GM19397 (cell line): Measurements from ENCODE around the gene STEAP2.

Source experiments
- ATAC-seq: cut with Tn5 transposase; IDR thresholded peaks from one replicate; pipeline ENCODE4 v1.9.1; 2021; ENCODE audit warnings: mild to moderate bottlenecking, moderate library complexity; ENCODE audit not compliant: unreplicated experiment

STEAP2 gene

DNA sequence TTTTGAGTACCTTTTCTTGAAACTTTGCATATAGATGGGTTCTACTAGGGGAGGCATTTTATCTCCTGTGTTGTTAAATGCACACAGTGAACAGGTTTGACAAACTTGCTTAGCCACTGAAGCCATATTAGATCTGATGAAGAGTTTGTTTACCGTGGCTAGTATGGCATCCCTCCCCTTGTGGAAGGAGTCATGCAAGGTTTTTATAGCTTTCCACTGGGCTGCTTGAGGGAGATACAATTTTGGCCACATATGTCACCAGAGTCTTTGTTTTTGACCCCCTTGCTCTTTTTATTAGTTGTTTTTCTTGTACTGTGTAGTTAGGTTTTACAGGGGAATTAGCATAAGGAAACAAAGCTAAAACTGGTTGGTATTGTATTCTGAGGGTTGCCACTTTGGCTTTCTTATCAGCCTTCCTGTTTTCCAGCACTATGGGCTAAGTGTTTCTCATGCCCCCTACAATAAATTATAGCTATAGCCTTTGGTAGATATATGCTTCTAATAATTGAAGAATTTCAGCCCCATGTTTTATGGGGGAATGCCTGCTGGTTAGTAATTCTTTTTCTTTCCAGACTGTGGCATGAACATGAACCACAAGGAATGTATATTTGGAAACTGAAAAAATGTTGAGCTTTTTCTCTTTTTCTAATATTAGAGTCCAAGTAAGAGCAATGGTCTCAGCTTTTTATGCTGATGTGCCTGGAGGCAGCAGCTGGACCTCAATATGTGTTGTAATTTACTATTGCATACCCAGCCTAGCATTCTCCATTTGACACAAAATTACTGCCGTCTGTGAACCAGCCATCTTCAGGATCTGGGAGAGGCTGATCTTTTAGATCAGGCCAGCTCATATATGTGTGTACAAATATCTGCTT lies 18.4 kb upstream of the STEAP2 start:
- ATAC-seq = no peak

- no peak for ATAC-seq
These were observed 16.4 kb upstream of the STEAP2 start for GRCh38 chr7:90194911-90195809.

- no peak for ATAC-seq
These were observed 9.9 kb upstream of the STEAP2 start for GRCh38 chr7:90201500-90202195.

- no peak for ATAC-seq
These were observed 3.6 kb upstream of the STEAP2 start for GRCh38 chr7:90207956-90208355.

DNA sequence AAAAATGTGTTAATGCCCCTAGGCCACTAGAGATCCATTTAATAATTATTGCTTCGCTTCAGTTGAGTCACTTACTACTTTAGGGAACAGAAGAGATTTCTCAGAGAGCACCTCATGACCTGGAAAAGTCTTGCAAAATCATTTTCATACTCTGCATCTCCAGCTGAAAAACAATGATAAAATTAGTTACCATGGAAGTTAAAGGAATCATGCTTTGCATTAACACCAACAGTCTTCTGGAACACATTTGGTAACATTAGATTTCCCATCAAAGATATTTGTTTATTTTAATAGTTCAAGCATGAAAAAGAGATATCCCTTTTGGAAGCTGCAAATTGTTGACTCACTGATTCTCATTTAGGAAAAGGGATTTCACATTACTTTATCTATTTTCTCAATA lies 1.8 kb upstream of the STEAP2 start:
- no peak for ATAC-seq

- ATAC-seq = no peak
These were observed 1.1 kb upstream of the STEAP2 start for GRCh38 chr7:90210475-90210874.

- peak; percentile 8 for ATAC-seq
These were observed 559 bp upstream of the STEAP2 start for GRCh38 chr7:90210981-90211380.

GRCh38 chr7:90212149-90212495 lies 582 bp downstream of the STEAP2 start:
- ATAC-seq = no peak

- no peak for ATAC-seq
These were observed 2.0 kb downstream of the STEAP2 start for GRCh38 chr7:90213521-90213920.

GRCh38 chr7:90216080-90216674 lies 4.6 kb downstream of the STEAP2 start:
- ATAC-seq = no peak

- no peak for ATAC-seq
These were observed 5.2 kb downstream of the STEAP2 start for GRCh38 chr7:90216771-90217170.

GRCh38 chr7:90222390-90222789 lies 10.8 kb downstream of the STEAP2 start:
- no peak for ATAC-seq

- no peak for ATAC-seq
These were observed 11.5 kb downstream of the STEAP2 start for GRCh38 chr7:90222811-90223725.

DNA sequence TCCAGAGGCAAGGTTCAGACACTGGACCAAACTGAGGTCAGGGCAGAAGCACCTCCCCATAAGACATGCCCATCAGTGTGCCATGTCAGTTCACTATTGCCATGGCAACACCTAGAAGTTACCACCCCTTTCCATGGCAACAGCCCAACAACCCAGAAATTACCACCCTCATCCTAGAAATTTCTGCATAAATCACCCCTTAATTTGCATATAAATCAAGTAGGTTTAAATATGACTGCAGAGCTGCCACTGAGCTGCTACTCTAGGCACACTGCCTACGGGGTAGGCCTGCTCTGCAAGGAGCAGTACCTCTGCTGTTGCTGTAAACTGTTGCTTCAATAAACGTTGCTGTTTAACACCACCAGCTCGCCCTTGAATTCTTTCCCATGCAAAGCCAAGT lies 12.7 kb downstream of the STEAP2 start:
- ATAC-seq = no peak

GRCh38 chr7:90225181-90225580 lies 13.6 kb downstream of the STEAP2 start:
- no peak for ATAC-seq

DNA sequence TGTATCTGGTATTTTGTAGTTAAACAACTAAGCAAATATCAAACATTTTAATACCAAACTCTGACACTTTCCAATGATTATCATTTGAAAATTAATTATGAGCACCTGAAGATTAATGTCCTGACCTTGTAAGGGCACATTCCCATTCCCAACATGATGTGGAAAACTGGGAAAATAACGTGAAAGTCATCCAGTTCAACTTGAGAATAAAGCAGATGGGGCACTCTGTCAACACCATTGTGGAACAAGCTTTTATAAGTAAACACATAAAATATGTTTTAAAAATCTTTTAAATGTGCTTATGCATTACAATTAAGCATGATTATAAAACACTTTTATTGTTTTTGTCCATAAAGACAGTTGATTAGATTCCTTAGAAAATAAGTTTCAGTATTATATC lies 14.1 kb downstream of the STEAP2 start:
- ATAC-seq = no peak

DNA sequence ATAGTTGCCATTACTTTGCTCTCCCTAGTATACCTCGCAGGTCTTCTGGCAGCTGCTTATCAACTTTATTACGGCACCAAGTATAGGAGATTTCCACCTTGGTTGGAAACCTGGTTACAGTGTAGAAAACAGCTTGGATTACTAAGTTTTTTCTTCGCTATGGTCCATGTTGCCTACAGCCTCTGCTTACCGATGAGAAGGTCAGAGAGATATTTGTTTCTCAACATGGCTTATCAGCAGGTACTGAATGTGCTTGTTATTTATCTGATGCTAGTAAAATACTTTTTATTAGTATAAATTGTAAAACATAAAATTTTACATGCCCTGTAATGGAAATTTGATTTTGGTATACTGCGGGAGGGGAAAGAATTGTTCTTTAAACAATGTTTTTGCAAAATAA lies 15.7 kb downstream of the STEAP2 start:
- ATAC-seq = no peak

DNA sequence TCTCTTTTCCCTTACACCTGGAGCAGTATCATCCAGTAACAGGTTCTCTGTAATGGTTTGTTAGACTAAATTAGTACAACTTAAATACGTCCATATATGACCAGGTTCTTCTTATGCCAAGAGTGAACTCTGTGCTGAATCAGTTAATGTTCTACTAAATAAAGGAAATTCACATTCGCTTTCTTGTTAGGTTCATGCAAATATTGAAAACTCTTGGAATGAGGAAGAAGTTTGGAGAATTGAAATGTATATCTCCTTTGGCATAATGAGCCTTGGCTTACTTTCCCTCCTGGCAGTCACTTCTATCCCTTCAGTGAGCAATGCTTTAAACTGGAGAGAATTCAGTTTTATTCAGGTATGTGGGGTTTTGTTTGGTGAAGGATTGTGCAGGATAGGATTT lies 18.1 kb downstream of the STEAP2 start:
- ATAC-seq = no peak

- ATAC-seq = no peak
These were observed 19.3 kb downstream of the STEAP2 start for GRCh38 chr7:90230834-90231233.

DNA sequence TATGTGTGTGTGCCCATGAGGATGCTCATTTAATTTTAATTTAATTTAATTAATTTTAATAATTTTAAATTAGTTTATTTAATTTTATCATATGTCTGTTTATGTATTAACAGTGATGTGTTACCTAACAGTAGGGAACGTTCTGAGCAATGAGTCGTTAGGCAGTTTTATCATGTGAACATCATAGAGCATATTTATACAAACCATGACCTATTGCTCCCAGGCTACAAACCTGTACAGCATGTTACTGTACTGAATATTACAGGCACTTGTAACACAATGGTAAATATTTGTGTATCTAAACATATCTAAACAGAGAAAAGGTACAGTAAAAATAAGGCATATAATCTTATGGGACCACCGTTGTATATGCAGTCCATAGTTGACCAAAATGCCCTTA lies 19.8 kb downstream of the STEAP2 start:
- ATAC-seq = no peak
